ENCODE results near the gene SH3BP1.

- TF ChIP-seq, protein P1, sequence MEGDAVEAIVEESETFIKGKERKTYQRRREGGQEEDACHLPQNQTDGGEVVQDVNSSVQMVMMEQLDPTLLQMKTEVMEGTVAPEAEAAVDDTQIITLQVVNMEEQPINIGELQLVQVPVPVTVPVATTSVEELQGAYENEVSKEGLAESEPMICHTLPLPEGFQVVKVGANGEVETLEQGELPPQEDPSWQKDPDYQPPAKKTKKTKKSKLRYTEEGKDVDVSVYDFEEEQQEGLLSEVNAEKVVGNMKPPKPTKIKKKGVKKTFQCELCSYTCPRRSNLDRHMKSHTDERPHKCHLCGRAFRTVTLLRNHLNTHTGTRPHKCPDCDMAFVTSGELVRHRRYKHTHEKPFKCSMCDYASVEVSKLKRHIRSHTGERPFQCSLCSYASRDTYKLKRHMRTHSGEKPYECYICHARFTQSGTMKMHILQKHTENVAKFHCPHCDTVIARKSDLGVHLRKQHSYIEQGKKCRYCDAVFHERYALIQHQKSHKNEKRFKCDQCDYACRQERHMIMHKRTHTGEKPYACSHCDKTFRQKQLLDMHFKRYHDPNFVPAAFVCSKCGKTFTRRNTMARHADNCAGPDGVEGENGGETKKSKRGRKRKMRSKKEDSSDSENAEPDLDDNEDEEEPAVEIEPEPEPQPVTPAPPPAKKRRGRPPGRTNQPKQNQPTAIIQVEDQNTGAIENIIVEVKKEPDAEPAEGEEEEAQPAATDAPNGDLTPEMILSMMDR (conservative IDR thresholded peaks at IDR 0.05; ENCODE audit: low read depth, low read length): no peak
- TF ChIP-seq MXI1 (IDR thresholded peaks at IDR 0.05; ENCODE audit: borderline replicate concordance, low read depth, low read length) (no peak), RAD21 (IDR thresholded peaks at IDR 0.05; ENCODE audit: low read length) (no peak), RFX5 (IDR thresholded peaks at IDR 0.05; ENCODE audit: low read depth, low read length) (no peak)
Observed at GRCh38 chr22:37616201-37617083, 23.0 kb upstream of the SH3BP1 start.

Data from IMR-90 (cell line).